Measurements from ENCODE around the gene NEU1.

NEU1 gene

GRCh38 chr6:31905041-31905440, 42.4 kb upstream of the NEU1 start:
- no peak overlapping the region for H3K4me2 ChIP-seq
- no peak for TF ChIP-seq Cebpa-rat (IDR thresholded peaks at IDR 0.05)
- H3K4me3 ChIP-seq = no peak overlapping the region
- H3K27ac ChIP-seq = no peak overlapping the region
- no peak overlapping the region for H3K9ac ChIP-seq
- no peaks in the 10 kb centered on the region for H3K27me3 ChIP-seq
- no peaks in the 10 kb centered on the region; a peak in 1 of 22 replicates for H4K20me1 ChIP-seq
- no peaks in the 10 kb centered on the region for H3K36me3 ChIP-seq
- H3K9me3 ChIP-seq (replicated peaks in 1 of 11) = no peaks in the 10 kb centered on the region
- H3K4me1 ChIP-seq = peaks cover 20 to 80% (median 57%) of the 10 kb centered on the region in 10 experiments

- Histone ChIP-seq H3K36me3 (no peaks in the 10 kb centered on the region), H3K27me3 (no peaks in the 10 kb centered on the region), H3K9me3 (replicated peaks in 1 of 11) (no peaks in the 10 kb centered on the region), H3K4me3 (no peak overlapping the region), H3K27ac (no peak overlapping the region), H3K4me1 (peaks cover 31 to 80% (median 65%) of the 10 kb centered on the region in 10 experiments), H3K4me2 (peak overlapping the region in 5 of 11 experiments; percentile 27 to 90 (median 88); a peak in 7 of 22 replicates), H3K9ac (no peak overlapping the region), H4K20me1 (no peaks in the 10 kb centered on the region; a peak in 2 of 22 replicates)
- no peak for TF ChIP-seq Cebpa-rat (IDR thresholded peaks at IDR 0.05)
Observed at GRCh38 chr6:31903957-31904356, 41.3 kb upstream of the NEU1 start.

GRCh38 chr6:31901953-31902643, 39.5 kb upstream of the NEU1 start, which contains the start of gene ZBTB12:
Gene ZBTB12 (minus strand): TSS chr6:31902086. CDS start chr6:31901305, 781 bp downstream.
- H3K27ac ChIP-seq = peak within 1 kb of the TSS; percentile 68 to 91 (median 79)
- peak within 1 kb of the TSS; percentile 74 to 91 (median 82) for H3K9ac ChIP-seq
- H3K9me3 ChIP-seq (replicated peaks in 1 of 11) = no peaks in the 10 kb centered on the region
- no peaks in the 10 kb centered on the region; a peak in 2 of 22 replicates for H4K20me1 ChIP-seq
- peaks cover 39 to 69% (median 59%) of the 10 kb centered on the region in 10 experiments for H3K4me1 ChIP-seq
- no peaks in the 10 kb centered on the region for H3K27me3 ChIP-seq
- no peak for TF ChIP-seq Cebpa-rat (IDR thresholded peaks at IDR 0.05)
- peak within 1 kb of the TSS; percentile 74 to 94 (median 87) for H3K4me2 ChIP-seq
- H3K4me3 ChIP-seq = peak within 1 kb of the TSS; percentile 63 to 77 (median 68)
- no peaks in the 10 kb centered on the region for H3K36me3 ChIP-seq

- Histone ChIP-seq H3K9me3 (replicated peaks in 1 of 11) (no peaks in the 10 kb centered on the region), H3K36me3 (peaks cover 0 to under 1% (median 0%) of the 10 kb centered on the region in 11 experiments; a peak in 2 of 22 replicates), H3K4me2 (peak overlapping the region; percentile 74 to 94 (median 87)), H3K4me3 (peak overlapping the region; percentile 63 to 77 (median 68)), H3K4me1 (peaks cover 43 to 67% (median 57%) of the 10 kb centered on the region in 10 experiments), H4K20me1 (peaks cover 0 to 1% (median 0%) of the 10 kb centered on the region in 11 experiments; a peak in 3 of 22 replicates), H3K27ac (peak overlapping the region; percentile 68 to 91 (median 79); a peak in 21 of 22 replicates), H3K27me3 (no peaks in the 10 kb centered on the region), H3K9ac (peak overlapping the region; percentile 74 to 91 (median 82))
- TF ChIP-seq Cebpa-rat (IDR thresholded peaks at IDR 0.05) = no peak
Observed at GRCh38 chr6:31901415-31901952, 38.9 kb upstream of the NEU1 start.

- peak overlapping the region; percentile 63 to 77 (median 68) for H3K4me3 ChIP-seq
- no peaks in the 10 kb centered on the region for H3K9me3 ChIP-seq (replicated peaks in 1 of 11)
- H3K27ac ChIP-seq = peak overlapping the region in 9 of 11 experiments; percentile 70 to 91 (median 82); a peak in 14 of 22 replicates
- peaks cover 0 to 6% (median 0%) of the 10 kb centered on the region in 11 experiments; a peak in 3 of 22 replicates for H4K20me1 ChIP-seq
- no peak for TF ChIP-seq Cebpa-rat (IDR thresholded peaks at IDR 0.05)
- peaks cover 48 to 67% (median 57%) of the 10 kb centered on the region in 10 experiments for H3K4me1 ChIP-seq
- H3K36me3 ChIP-seq = peaks cover 0 to 6% (median 3%) of the 10 kb centered on the region in 11 experiments; a peak in 17 of 22 replicates
- peak overlapping the region; percentile 74 to 94 (median 87) for H3K4me2 ChIP-seq
- H3K9ac ChIP-seq = peak overlapping the region; percentile 74 to 91 (median 82); a peak in 21 of 22 replicates
- no peaks in the 10 kb centered on the region for H3K27me3 ChIP-seq
Observed at GRCh38 chr6:31900917-31901414, 38.3 kb upstream of the NEU1 start.

- Histone ChIP-seq H3K27me3 (no peaks in the 10 kb centered on the region), H3K4me1 (peaks cover 51 to 65% (median 55%) of the 10 kb centered on the region in 10 experiments), H3K27ac (no peak overlapping the region), H4K20me1 (peaks cover 0 to 6% (median 0%) of the 10 kb centered on the region in 11 experiments; a peak in 3 of 22 replicates), H3K9ac (peak overlapping the region in 3 of 11 experiments; percentile 27 to 40 (median 36); a peak in 3 of 22 replicates), H3K9me3 (replicated peaks in 1 of 11) (no peaks in the 10 kb centered on the region), H3K4me3 (peak overlapping the region in 1 of 10 experiments; percentile 35; a peak in 1 of 20 replicates), H3K36me3 (peaks cover 8 to 15% (median 12%) of the 10 kb centered on the region in 11 experiments), H3K4me2 (peak overlapping the region; percentile 47 to 98 (median 90); a peak in 20 of 22 replicates)
- no peak for TF ChIP-seq Cebpa-rat (IDR thresholded peaks at IDR 0.05)
Observed at GRCh38 chr6:31899882-31900722, 37.5 kb upstream of the NEU1 start.

GRCh38 chr6:31899215-31899614, 36.6 kb upstream of the NEU1 start:
- peak overlapping the region; percentile 47 to 98 (median 92); a peak in 20 of 22 replicates for H3K4me2 ChIP-seq
- H3K9me3 ChIP-seq (replicated peaks in 1 of 11) = no peaks in the 10 kb centered on the region
- no peaks in the 10 kb centered on the region for H3K27me3 ChIP-seq
- H3K36me3 ChIP-seq = peaks cover 16 to 23% (median 21%) of the 10 kb centered on the region in 11 experiments
- peak overlapping the region in 2 of 10 experiments; percentile 4 to 35; a peak in 1 of 20 replicates for H3K4me3 ChIP-seq
- H3K9ac ChIP-seq = peak overlapping the region in 3 of 11 experiments; percentile 36 to 87 (median 40); a peak in 5 of 22 replicates
- peaks cover 0 to 6% (median 0%) of the 10 kb centered on the region in 11 experiments; a peak in 3 of 22 replicates for H4K20me1 ChIP-seq
- no peak for TF ChIP-seq Cebpa-rat (IDR thresholded peaks at IDR 0.05)
- peaks cover 51 to 65% (median 55%) of the 10 kb centered on the region in 10 experiments for H3K4me1 ChIP-seq
- no peak overlapping the region for H3K27ac ChIP-seq

GRCh38 chr6:31898383-31899011, 35.9 kb upstream of the NEU1 start:
- no peak for TF ChIP-seq Cebpa-rat (IDR thresholded peaks at IDR 0.05)
- Histone ChIP-seq H3K9me3 (replicated peaks in 1 of 11) (no peaks in the 10 kb centered on the region), H3K27me3 (no peaks in the 10 kb centered on the region), H3K36me3 (peaks cover 23 to 31% (median 28%) of the 10 kb centered on the region in 11 experiments), H3K4me3 (peak overlapping the region; percentile 70 to 90 (median 82)), H3K4me2 (peak overlapping the region; percentile 80 to 98 (median 92)), H3K9ac (peak overlapping the region; percentile 77 to 90 (median 85)), H3K4me1 (peaks cover 50 to 68% (median 56%) of the 10 kb centered on the region in 10 experiments), H3K27ac (peak overlapping the region; percentile 9 to 81 (median 76); a peak in 18 of 22 replicates), H4K20me1 (peaks cover 0 to 6% (median 0%) of the 10 kb centered on the region in 11 experiments; a peak in 3 of 22 replicates)

Measured in BLaER1 treated with 17β-estradiol and CSF1 and Interleukin-3, amounts not matched to agents 10 nM and 100 nM (cell line).